Measurements from ENCODE around the gene TAB2.

TAB2 gene

DNA sequence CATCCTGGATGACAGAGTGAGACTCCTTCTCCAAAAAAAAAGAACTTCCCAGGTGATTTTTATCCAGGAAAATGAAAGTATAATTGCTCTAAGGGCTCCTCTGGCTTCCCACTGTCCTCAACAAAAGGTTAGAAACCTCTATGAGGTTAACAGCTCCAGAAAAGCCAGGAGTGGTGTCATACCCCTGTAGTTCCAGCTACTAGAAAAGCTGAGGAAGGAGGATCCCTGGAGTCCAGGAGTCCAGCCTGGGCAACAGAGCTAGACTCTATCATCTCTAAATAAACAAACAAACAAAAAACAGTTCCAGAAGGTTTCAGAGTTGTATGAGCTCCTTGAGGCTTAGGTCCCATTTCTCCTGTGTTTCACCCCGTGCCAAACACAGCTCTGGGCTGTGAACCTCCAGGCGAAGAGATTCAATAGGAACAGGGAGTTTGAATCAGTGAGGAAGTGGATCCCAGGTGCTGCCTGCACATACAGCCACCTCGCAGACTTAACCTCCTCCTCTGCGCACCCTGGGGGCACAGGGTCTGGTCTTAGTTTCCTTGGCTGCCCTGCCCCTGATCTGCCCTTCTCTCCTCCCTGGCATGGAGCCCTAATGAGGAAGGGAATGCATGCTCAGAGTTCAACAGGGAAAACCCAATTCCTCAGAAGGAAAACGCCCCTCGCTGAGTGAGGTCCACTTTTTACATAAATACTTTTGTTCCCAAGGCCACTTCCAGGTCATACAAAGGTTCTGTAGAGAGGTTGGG lies 136.3 kb downstream of the TAB2 start:
- POLR2A ChIA-PET, result interaction anchor here (0.5 kb wide), 1 partner anchor 723 kb away, joined by 4 read pairs; no protein-coding TSS in a partner anchor
- H3K9me3 ChIP-seq (ENCODE audit: control insufficient read depth, insufficient read depth, low read depth, low read length), result no peaks in the 10 kb centered on the region
- H3K36me3 ChIP-seq (ENCODE audit: control insufficient read depth in 2 of 2, insufficient read depth in 1 of 2, low read length in 2 of 2), result no peaks in the 10 kb centered on the region
- CTCF ChIA-PET, result interaction anchor here (0.5 to 1.4 kb wide), 4 partner anchors 22 to 424 kb away, joined by 3 to 10 read pairs (median 3); no protein-coding TSS in a partner anchor
- no peak overlapping the region for H3K4me3 ChIP-seq (ENCODE audit: low read depth, low read length)
- TF ChIP-seq, protein P1, sequence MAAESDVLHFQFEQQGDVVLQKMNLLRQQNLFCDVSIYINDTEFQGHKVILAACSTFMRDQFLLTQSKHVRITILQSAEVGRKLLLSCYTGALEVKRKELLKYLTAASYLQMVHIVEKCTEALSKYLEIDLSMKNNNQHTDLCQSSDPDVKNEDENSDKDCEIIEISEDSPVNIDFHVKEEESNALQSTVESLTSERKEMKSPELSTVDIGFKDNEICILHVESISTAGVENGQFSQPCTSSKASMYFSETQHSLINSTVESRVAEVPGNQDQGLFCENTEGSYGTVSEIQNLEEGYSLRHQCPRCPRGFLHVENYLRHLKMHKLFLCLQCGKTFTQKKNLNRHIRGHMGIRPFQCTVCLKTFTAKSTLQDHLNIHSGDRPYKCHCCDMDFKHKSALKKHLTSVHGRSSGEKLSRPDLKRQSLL (tag by site-specific recombination; IDR thresholded peaks at IDR 0.05), result 0 out of 2 replicates have a peak, but pooled peaks have one; percentile 61
- TF ChIP-seq ZNF560 (tag by site-specific recombination; IDR thresholded peaks at IDR 0.05; ENCODE audit: borderline replicate concordance) (no peak), ZNF37A (tag by site-specific recombination; IDR thresholded peaks at IDR 0.05) (no peak), ZNF626 (tag by site-specific recombination; IDR thresholded peaks at IDR 0.05) (no peak)
- H3K4me1 ChIP-seq (ENCODE audit: control insufficient read depth, insufficient read depth, low read length), result no peaks in the 10 kb centered on the region
- H3K27ac ChIP-seq (ENCODE audit: extremely low read depth, low read depth, low read length), result no peak overlapping the region

- no peaks in the 10 kb centered on the region for H3K36me3 ChIP-seq (ENCODE audit: control insufficient read depth in 2 of 2, insufficient read depth in 1 of 2, low read length in 2 of 2)
- no peaks in the 10 kb centered on the region for H3K4me1 ChIP-seq (ENCODE audit: control insufficient read depth, insufficient read depth, low read length)
- TF ChIP-seq ZFP69B (tag by site-specific recombination; IDR thresholded peaks at IDR 0.05) (no peak), ZNF623 (tag by site-specific recombination; IDR thresholded peaks at IDR 0.05) (no peak), ZNF645 (tag by site-specific recombination; IDR thresholded peaks at IDR 0.05) (no peak), ATF2 (tag by site-specific recombination; IDR thresholded peaks at IDR 0.05; ENCODE audit: low read depth) (no peak), ZNF324 (tag by site-specific recombination; IDR thresholded peaks at IDR 0.05) (no peak), ZNF785 (tag by site-specific recombination; IDR thresholded peaks at IDR 0.05) (no peak)
- TF ChIP-seq, protein P2, sequence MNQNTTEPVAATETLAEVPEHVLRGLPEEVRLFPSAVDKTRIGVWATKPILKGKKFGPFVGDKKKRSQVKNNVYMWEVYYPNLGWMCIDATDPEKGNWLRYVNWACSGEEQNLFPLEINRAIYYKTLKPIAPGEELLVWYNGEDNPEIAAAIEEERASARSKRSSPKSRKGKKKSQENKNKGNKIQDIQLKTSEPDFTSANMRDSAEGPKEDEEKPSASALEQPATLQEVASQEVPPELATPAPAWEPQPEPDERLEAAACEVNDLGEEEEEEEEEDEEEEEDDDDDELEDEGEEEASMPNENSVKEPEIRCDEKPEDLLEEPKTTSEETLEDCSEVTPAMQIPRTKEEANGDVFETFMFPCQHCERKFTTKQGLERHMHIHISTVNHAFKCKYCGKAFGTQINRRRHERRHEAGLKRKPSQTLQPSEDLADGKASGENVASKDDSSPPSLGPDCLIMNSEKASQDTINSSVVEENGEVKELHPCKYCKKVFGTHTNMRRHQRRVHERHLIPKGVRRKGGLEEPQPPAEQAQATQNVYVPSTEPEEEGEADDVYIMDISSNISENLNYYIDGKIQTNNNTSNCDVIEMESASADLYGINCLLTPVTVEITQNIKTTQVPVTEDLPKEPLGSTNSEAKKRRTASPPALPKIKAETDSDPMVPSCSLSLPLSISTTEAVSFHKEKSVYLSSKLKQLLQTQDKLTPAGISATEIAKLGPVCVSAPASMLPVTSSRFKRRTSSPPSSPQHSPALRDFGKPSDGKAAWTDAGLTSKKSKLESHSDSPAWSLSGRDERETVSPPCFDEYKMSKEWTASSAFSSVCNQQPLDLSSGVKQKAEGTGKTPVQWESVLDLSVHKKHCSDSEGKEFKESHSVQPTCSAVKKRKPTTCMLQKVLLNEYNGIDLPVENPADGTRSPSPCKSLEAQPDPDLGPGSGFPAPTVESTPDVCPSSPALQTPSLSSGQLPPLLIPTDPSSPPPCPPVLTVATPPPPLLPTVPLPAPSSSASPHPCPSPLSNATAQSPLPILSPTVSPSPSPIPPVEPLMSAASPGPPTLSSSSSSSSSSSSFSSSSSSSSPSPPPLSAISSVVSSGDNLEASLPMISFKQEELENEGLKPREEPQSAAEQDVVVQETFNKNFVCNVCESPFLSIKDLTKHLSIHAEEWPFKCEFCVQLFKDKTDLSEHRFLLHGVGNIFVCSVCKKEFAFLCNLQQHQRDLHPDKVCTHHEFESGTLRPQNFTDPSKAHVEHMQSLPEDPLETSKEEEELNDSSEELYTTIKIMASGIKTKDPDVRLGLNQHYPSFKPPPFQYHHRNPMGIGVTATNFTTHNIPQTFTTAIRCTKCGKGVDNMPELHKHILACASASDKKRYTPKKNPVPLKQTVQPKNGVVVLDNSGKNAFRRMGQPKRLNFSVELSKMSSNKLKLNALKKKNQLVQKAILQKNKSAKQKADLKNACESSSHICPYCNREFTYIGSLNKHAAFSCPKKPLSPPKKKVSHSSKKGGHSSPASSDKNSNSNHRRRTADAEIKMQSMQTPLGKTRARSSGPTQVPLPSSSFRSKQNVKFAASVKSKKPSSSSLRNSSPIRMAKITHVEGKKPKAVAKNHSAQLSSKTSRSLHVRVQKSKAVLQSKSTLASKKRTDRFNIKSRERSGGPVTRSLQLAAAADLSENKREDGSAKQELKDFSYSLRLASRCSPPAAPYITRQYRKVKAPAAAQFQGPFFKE (tag by site-specific recombination; IDR thresholded peaks at IDR 0.05; ENCODE audit: borderline replicate concordance), result no peak
- CTCF ChIA-PET, result interaction anchor here (0.5 to 1.5 kb wide), 3 partner anchors 22 to 425 kb away, joined by 3 to 6 read pairs (median 3); no protein-coding TSS in a partner anchor
- H3K4me3 ChIP-seq (ENCODE audit: low read depth, low read length), result no peak overlapping the region
- no peaks in the 10 kb centered on the region for H3K9me3 ChIP-seq (ENCODE audit: control insufficient read depth, insufficient read depth, low read depth, low read length)
- H3K27ac ChIP-seq (ENCODE audit: extremely low read depth, low read depth, low read length), result no peak overlapping the region
- POLR2A ChIA-PET, result interaction anchor here (0.5 kb wide), 1 partner anchor 723 kb away, joined by 4 read pairs; no protein-coding TSS in a partner anchor
Measured at GRCh38 chr6:149454346-149454848, 136.9 kb downstream of the TAB2 start.
